ENCODE measurements around the gene CEBPA. TPM values are rescaled to one million over a fixed set of nuclear protein-coding genes. Genes with fewer than 3 reads are reported as not detected.
A peak's percentile ranks its signal among the peaks of the same experiment; 100 is the strongest.

Gene CEBPA
- total RNA-seq = 10 to 100 TPM in 2 of 4 donors, 1 to 10 TPM in 2; 5.1 to 15.9 (median 8.9) TPM

GRCh38 chr19:33302175-33302973, at the start of gene CEBPA:
TSS of gene CEBPA (minus strand) at chr19:33302534. CDS start at chr19:33302414, 120 bp downstream.
- Histone ChIP-seq H3K4me1 (peaks cover 13 to 59% (median 46%) of the 10 kb centered on the region in 4 donors), H3K27me3 (peaks cover 0 to 31% (median 0%) of the 10 kb centered on the region in 4 donors), H3K27ac (replicated peaks in 1 of 4) (peak within 1 kb of the TSS; percentile 81 to 94 (median 88)), H3K4me3 (peak within 1 kb of the TSS; percentile 74 to 89 (median 80)), H3K9me3 (no peaks in the 10 kb centered on the region), H3K36me3 (no peaks in the 10 kb centered on the region)
- 0% methylated on average over 7 of the region's 111 CpGs for WGBS
- intact Hi-C loops (cut with DNase I) = loop anchor here (2.0 to 10.0 kb wide), 4 partner anchors 65 to 125 kb away; no protein-coding TSS in a partner anchor
- no peak for TF ChIP-seq EP300 (IDR thresholded peaks at IDR 0.05)
- TF ChIP-seq CTCF (IDR thresholded peaks at IDR 0.05) = peak; percentile 41 to 63 (median 62)
- peak; percentile 75 for TF ChIP-seq POLR2A (IDR thresholded peaks at IDR 0.05; ENCODE audit: low read depth)
- TF ChIP-seq POLR2AphosphoS5 (IDR thresholded peaks at IDR 0.05) = peak; percentile 71 to 87
- no peak for DNase-seq (ENCODE audit: extremely low spot score)

GRCh38 chr19:33350538-33351309, 48.4 kb upstream of the CEBPA start:
- Histone ChIP-seq H3K9me3 (peaks cover 0 to 2% (median 0%) of the 10 kb centered on the region in 4 donors), H3K4me1 (no peaks in the 10 kb centered on the region), H3K36me3 (no peaks in the 10 kb centered on the region), H3K27me3 (peaks cover 0 to 30% (median 0%) of the 10 kb centered on the region in 4 donors), H3K4me3 (no peak overlapping the region), H3K27ac (replicated peaks in 1 of 4) (no peak overlapping the region)
- WGBS = 81% methylated on average over 9 of the region's 12 CpGs
- intact Hi-C loops (cut with DNase I) = no loop called here
- DNase-seq (ENCODE audit: extremely low spot score) = no peak
- TF ChIP-seq EP300 (IDR thresholded peaks at IDR 0.05) (no peak), POLR2A (IDR thresholded peaks at IDR 0.05; ENCODE audit: low read depth) (no peak), CTCF (IDR thresholded peaks at IDR 0.05) (no peak)

GRCh38 chr19:33349319-33350289, 47.3 kb upstream of the CEBPA start:
- H3K27me3 ChIP-seq = peaks cover 0 to 36% (median 0%) of the 10 kb centered on the region in 4 donors
- H3K4me3 ChIP-seq = no peak overlapping the region
- TF ChIP-seq CTCF (IDR thresholded peaks at IDR 0.05) (no peak), POLR2AphosphoS5 (IDR thresholded peaks at IDR 0.05) (no peak), POLR2A (IDR thresholded peaks at IDR 0.05; ENCODE audit: low read depth) (no peak), EP300 (IDR thresholded peaks at IDR 0.05) (no peak)
- peaks cover 0 to 5% (median 1%) of the 10 kb centered on the region in 4 donors for H3K4me1 ChIP-seq
- H3K9me3 ChIP-seq = no peaks in the 10 kb centered on the region
- no peak overlapping the region for H3K27ac ChIP-seq (replicated peaks in 1 of 4)
- no peak for DNase-seq (ENCODE audit: extremely low spot score)
- intact Hi-C loops (cut with DNase I) = no loop called here
- H3K36me3 ChIP-seq = no peaks in the 10 kb centered on the region
- 84% methylated on average over 12 of the region's 12 CpGs for WGBS

GRCh38 chr19:33348301-33349010, 46.1 kb upstream of the CEBPA start:
- no peaks in the 10 kb centered on the region for H3K36me3 ChIP-seq
- WGBS = 67% methylated on average over 12 of the region's 12 CpGs
- H3K9me3 ChIP-seq = no peaks in the 10 kb centered on the region
- no peak overlapping the region for H3K27ac ChIP-seq (replicated peaks in 1 of 4)
- TF ChIP-seq POLR2AphosphoS5 (IDR thresholded peaks at IDR 0.05) = no peak
- TF ChIP-seq EP300 (IDR thresholded peaks at IDR 0.05) = no peak
- no peak for TF ChIP-seq POLR2A (IDR thresholded peaks at IDR 0.05; ENCODE audit: low read depth)
- no peak for TF ChIP-seq CTCF (IDR thresholded peaks at IDR 0.05)
- H3K4me1 ChIP-seq = peaks cover 0 to 12% (median 7%) of the 10 kb centered on the region in 4 donors
- intact Hi-C loops (cut with DNase I) = no loop called here
- H3K27me3 ChIP-seq = peaks cover 0 to 41% (median 0%) of the 10 kb centered on the region in 4 donors
- no peak overlapping the region for H3K4me3 ChIP-seq
- no peak for DNase-seq (ENCODE audit: extremely low spot score)

All from esophagus muscularis mucosa (tissue), 4 donors.